ENCODE data around the gene PLXNA4. TPM values are rescaled to one million over a fixed set of nuclear protein-coding genes. Genes with fewer than 3 reads are reported as not detected.

Gene PLXNA4
- total RNA-seq, 4 donors from 2014 or later = 0.31 to 0.66 (median 0.43) TPM

- Histone ChIP-seq H3K27me3 (no peaks in the 10 kb centered on the region), H3K36me3 (no peaks in the 10 kb centered on the region), H3K27ac (no peak overlapping the region), H3K9me3 (no peaks in the 10 kb centered on the region), H3K4me1 (peaks cover 3 to 8% of the 10 kb centered on the region in 2 donors), H3K4me3 (no peak overlapping the region)
- DNase-seq (no peak), ATAC-seq (no peak)
- in situ Hi-C loops (cut with MboI; ENCODE audit: low sequenced_read_pairs in 4 of 4) = no loop called here
- TF ChIP-seq POLR2A (IDR thresholded peaks at IDR 0.05) (no peak), CTCF (IDR thresholded peaks at IDR 0.05 in 4 of 5, conservative IDR thresholded peaks at IDR 0.05 in 1 of 5) (no peak)
- intact Hi-C loops (cut with DNase I; ENCODE audit: low total_unique reads) = no loop called here
Observed at GRCh38 chr7:132422502-132423111, 153.7 kb downstream of the PLXNA4 start.

- intact Hi-C loops (cut with DNase I; ENCODE audit: low total_unique reads) = no loop called here
- in situ Hi-C loops (cut with MboI; ENCODE audit: low sequenced_read_pairs in 4 of 4) = no loop called here
- H3K4me1 ChIP-seq = peaks cover 3 to 8% of the 10 kb centered on the region in 2 donors
- DNase-seq (no peak), ATAC-seq (no peak)
- H3K36me3 ChIP-seq = no peaks in the 10 kb centered on the region
- TF ChIP-seq POLR2A (IDR thresholded peaks at IDR 0.05) (no peak), CTCF (IDR thresholded peaks at IDR 0.05 in 4 of 5, conservative IDR thresholded peaks at IDR 0.05 in 1 of 5) (no peak)
- no peaks in the 10 kb centered on the region for H3K27me3 ChIP-seq
- no peak overlapping the region for H3K4me3 ChIP-seq
- H3K27ac ChIP-seq = no peak overlapping the region
- H3K9me3 ChIP-seq = no peaks in the 10 kb centered on the region
Observed at GRCh38 chr7:132420527-132420926, 155.7 kb downstream of the PLXNA4 start.

- DNase-seq = no peak
- intact Hi-C loops (cut with DNase I; ENCODE audit: low total_unique reads) = no loop called here
- H3K36me3 ChIP-seq = no peaks in the 10 kb centered on the region
- H3K9me3 ChIP-seq = no peaks in the 10 kb centered on the region
- no peak for ATAC-seq
- no peak overlapping the region for H3K27ac ChIP-seq
- peaks cover 3 to 8% of the 10 kb centered on the region in 2 donors for H3K4me1 ChIP-seq
- in situ Hi-C loops (cut with MboI; ENCODE audit: low sequenced_read_pairs in 4 of 4) = no loop called here
- H3K27me3 ChIP-seq = no peaks in the 10 kb centered on the region
- no peak for TF ChIP-seq POLR2A (IDR thresholded peaks at IDR 0.05)
- no peak for TF ChIP-seq CTCF (IDR thresholded peaks at IDR 0.05 in 4 of 5, conservative IDR thresholded peaks at IDR 0.05 in 1 of 5)
- no peak overlapping the region for H3K4me3 ChIP-seq
Observed at GRCh38 chr7:132419542-132419941, 156.7 kb downstream of the PLXNA4 start.

GRCh38 chr7:132418840-132419239, 157.4 kb downstream of the PLXNA4 start:
- H3K4me1 ChIP-seq = peaks cover 3 to 8% of the 10 kb centered on the region in 2 donors

More at GRCh38 chr7:132418840-132419239, 157.4 kb downstream of the PLXNA4 start:
- no peak overlapping the region for H3K27ac ChIP-seq
- intact Hi-C loops (cut with DNase I; ENCODE audit: low total_unique reads) (no loop called here), in situ Hi-C loops (cut with MboI; ENCODE audit: low sequenced_read_pairs in 4 of 4) (no loop called here)
- H3K9me3 ChIP-seq = no peaks in the 10 kb centered on the region
- H3K4me3 ChIP-seq = no peak overlapping the region
- no peaks in the 10 kb centered on the region for H3K36me3 ChIP-seq
- no peak for ATAC-seq
- DNase-seq = no peak
- TF ChIP-seq CTCF (IDR thresholded peaks at IDR 0.05 in 4 of 5, conservative IDR thresholded peaks at IDR 0.05 in 1 of 5) = no peak
- no peak for TF ChIP-seq POLR2A (IDR thresholded peaks at IDR 0.05)
- no peaks in the 10 kb centered on the region for H3K27me3 ChIP-seq
